ENCODE results near the gene RANBP3. TPM values are rescaled to one million over a fixed set of nuclear protein-coding genes. Genes with fewer than 3 reads are reported as not detected.

RANBP3 gene
- total and polyA plus RNA-seq, 4 donors, result 33.6 to 67.7 (median 54.9) TPM

DNA sequence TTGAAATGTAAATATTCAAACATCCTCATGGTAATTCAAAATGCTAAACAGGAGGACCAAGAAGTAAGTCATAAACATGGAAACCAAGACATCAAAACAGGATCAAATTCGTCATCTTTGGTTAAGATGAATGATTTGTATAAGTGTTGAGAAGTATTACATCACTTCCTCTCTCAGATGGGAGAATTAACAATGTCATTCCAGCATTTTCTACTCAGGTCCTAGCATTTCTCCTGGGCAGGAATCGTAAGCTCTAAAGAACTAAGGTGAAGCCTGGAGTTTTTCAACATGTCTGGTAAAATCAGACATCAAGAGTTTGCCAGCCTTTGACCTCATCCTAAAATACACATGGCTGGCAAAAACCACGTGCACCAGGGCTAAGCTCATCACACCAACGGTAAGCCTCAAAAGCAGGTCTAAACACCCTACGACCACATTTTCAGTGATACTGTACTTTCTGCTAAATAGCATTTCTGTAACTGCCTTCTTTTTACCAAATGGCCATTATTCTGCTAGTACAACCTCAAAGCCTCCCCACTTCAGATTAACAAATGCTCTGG is 24.8 kb downstream of the RANBP3 start:
- H3K9me3 ChIP-seq (ENCODE audit: control insufficient read depth in 4 of 4, insufficient read depth in 3 of 4, low read length in 3 of 4), result no peaks in the 10 kb centered on the region
- DNase-seq (no peak), ATAC-seq (ENCODE audit: insufficient read depth, low FRiP score) (no peak)
- WGBS, 2 donors, result 50 to 52% methylated on average over 5 of the region's 5 CpGs
- no peak overlapping the region for H3K4me3 ChIP-seq
- no peaks in the 10 kb centered on the region for H3K27me3 ChIP-seq (ENCODE audit: control insufficient read depth in 3 of 3, insufficient read depth in 3 of 3, low read length in 2 of 3)
- peak overlapping the region in 1 of 2 donors; percentile 30 for H3K9ac ChIP-seq (ENCODE audit: insufficient read depth in 1 of 2, low read length in 2 of 2)
- H3K27ac ChIP-seq (ENCODE audit: low read depth in 1 of 2, low read length in 1 of 2), result peak overlapping the region; percentile 32 to 58
- no peak for TF ChIP-seq CTCF (IDR thresholded peaks at IDR 0.05; ENCODE audit: control extremely low read depth, extremely low read depth)
- H3K36me3 ChIP-seq (ENCODE audit: control insufficient read depth in 4 of 4, insufficient read depth in 4 of 4, low read length in 4 of 4), result peaks cover 0 to 6% (median 0%) of the 10 kb centered on the region in 4 donors
- H3K4me1 ChIP-seq (ENCODE audit: control insufficient read depth in 5 of 5, insufficient read depth in 5 of 5, low read length in 5 of 5), result peaks cover 31 to 85% (median 60%) of the 10 kb centered on the region in 5 donors

- no peak for DNase-seq
- Histone ChIP-seq H3K27ac (ENCODE audit: low read depth in 1 of 2, low read length in 1 of 2) (peak overlapping the region in 1 of 2 donors; percentile 2), H3K9me3 (ENCODE audit: control insufficient read depth in 4 of 4, insufficient read depth in 3 of 4, low read length in 3 of 4) (no peaks in the 10 kb centered on the region), H3K27me3 (ENCODE audit: control insufficient read depth in 3 of 3, insufficient read depth in 3 of 3, low read length in 2 of 3) (no peaks in the 10 kb centered on the region), H3K9ac (ENCODE audit: insufficient read depth in 1 of 2, low read length in 2 of 2) (peak overlapping the region in 1 of 2 donors; percentile 36), H3K36me3 (ENCODE audit: control insufficient read depth in 4 of 4, insufficient read depth in 4 of 4, low read length in 4 of 4) (peaks cover 0 to 5% (median 0%) of the 10 kb centered on the region in 4 donors), H3K4me3 (no peak overlapping the region), H3K4me1 (ENCODE audit: control insufficient read depth in 5 of 5, insufficient read depth in 5 of 5, low read length in 5 of 5) (peaks cover 36 to 86% (median 64%) of the 10 kb centered on the region in 5 donors)
- ATAC-seq (ENCODE audit: insufficient read depth, low FRiP score), result no peak
- no peak for TF ChIP-seq CTCF (IDR thresholded peaks at IDR 0.05; ENCODE audit: control extremely low read depth, extremely low read depth)
- 58 to 74% methylated on average over 18 of the region's 18 CpGs for WGBS, 2 donors
Measured at GRCh38 chr19:5952193-5953029, 25.5 kb downstream of the RANBP3 start.

GRCh38 chr19:5951338-5951861 is 26.5 kb downstream of the RANBP3 start:
- DNase-seq, result no peak
- peak overlapping the region in 1 of 2 donors; percentile 26 for H3K27ac ChIP-seq (ENCODE audit: low read depth in 1 of 2, low read length in 1 of 2)

More at GRCh38 chr19:5951338-5951861, 26.5 kb downstream of the RANBP3 start:
- TF ChIP-seq CTCF (IDR thresholded peaks at IDR 0.05; ENCODE audit: control extremely low read depth, extremely low read depth), result no peak
- ATAC-seq (ENCODE audit: insufficient read depth, low FRiP score), result no peak
- Histone ChIP-seq H3K4me3 (no peak overlapping the region), H3K27me3 (ENCODE audit: control insufficient read depth in 3 of 3, insufficient read depth in 3 of 3, low read length in 2 of 3) (no peaks in the 10 kb centered on the region), H3K9ac (ENCODE audit: insufficient read depth in 1 of 2, low read length in 2 of 2) (no peak overlapping the region), H3K4me1 (ENCODE audit: control insufficient read depth in 5 of 5, insufficient read depth in 5 of 5, low read length in 5 of 5) (peaks cover 37 to 91% (median 62%) of the 10 kb centered on the region in 5 donors), H3K9me3 (ENCODE audit: control insufficient read depth in 4 of 4, insufficient read depth in 3 of 4, low read length in 3 of 4) (no peaks in the 10 kb centered on the region), H3K36me3 (ENCODE audit: control insufficient read depth in 4 of 4, insufficient read depth in 4 of 4, low read length in 4 of 4) (peaks cover 0 to 5% (median 0%) of the 10 kb centered on the region in 4 donors)
- WGBS, 2 donors, result 12 to 27% methylated on average over 19 of the region's 19 CpGs

Data from lung (tissue), 12 donors.